HG02610 (cell line): ENCODE results near the gene DAPK1.

Source experiments
- ATAC-seq: cut with Tn5 transposase; IDR thresholded peaks from one replicate; pipeline ENCODE4 v1.9.1; 2021; ENCODE audit warnings: mild to moderate bottlenecking, moderate library complexity; ENCODE audit not compliant: unreplicated experiment

The DAPK1 gene

DNA sequence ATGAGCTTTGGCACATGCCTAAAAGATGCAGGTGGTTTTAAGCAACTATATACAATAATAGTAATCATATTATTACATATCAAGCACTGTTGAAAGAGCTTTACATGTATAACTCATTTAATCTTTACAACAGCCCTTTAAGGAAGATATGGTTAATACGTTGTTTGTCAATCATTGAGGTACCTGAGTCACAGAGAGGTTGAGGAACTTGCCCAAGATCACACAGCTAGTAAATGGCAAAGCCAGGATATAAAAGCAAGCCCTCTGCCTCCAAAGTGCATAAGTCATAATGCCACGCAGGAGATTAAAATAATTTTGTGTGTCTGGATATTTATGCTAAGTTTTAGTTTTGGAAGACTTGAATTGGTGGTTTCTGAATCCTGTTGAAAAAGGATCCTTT is 90.2 kb downstream of the DAPK1 start:
- ATAC-seq, result no peak

DNA sequence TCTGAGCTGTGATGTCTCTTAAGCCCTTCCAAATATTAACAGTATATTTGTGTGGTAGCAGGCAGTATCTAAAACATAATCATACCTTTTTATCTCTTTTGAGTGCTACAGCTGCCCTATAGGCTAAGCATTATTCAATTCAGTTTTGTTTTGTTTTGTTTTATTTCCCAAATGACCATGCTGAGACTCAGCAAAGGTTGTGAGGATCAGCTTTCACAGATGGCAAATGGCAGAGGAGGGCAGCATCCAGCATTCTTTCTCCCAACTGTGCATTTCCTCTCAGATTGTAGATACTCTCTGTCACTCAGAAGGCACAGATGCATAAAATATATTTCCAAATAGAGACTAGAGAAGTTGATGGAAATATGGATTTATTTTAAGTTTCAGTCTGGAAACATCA is 90.7 kb downstream of the DAPK1 start:
- no peak for ATAC-seq

DNA sequence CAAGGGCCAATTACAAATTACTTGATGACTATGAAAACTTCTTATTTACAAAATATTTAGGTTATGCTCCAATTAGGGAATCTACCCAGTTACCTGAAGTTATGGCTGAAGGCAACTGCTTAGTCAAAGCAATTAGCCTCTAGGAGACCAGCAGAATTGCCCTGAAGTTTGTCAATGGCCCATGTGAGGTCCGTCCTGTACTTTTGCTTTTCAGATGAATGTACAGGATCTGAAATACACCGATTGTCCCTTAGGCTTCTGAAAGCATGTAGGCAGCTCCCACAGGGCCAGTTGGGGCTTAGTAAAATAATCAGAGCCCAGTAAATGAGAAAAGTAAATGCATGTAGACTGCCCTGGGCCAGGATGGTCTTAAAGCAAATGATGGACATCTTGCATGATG is 93.3 kb downstream of the DAPK1 start:
- ATAC-seq, result no peak

DNA sequence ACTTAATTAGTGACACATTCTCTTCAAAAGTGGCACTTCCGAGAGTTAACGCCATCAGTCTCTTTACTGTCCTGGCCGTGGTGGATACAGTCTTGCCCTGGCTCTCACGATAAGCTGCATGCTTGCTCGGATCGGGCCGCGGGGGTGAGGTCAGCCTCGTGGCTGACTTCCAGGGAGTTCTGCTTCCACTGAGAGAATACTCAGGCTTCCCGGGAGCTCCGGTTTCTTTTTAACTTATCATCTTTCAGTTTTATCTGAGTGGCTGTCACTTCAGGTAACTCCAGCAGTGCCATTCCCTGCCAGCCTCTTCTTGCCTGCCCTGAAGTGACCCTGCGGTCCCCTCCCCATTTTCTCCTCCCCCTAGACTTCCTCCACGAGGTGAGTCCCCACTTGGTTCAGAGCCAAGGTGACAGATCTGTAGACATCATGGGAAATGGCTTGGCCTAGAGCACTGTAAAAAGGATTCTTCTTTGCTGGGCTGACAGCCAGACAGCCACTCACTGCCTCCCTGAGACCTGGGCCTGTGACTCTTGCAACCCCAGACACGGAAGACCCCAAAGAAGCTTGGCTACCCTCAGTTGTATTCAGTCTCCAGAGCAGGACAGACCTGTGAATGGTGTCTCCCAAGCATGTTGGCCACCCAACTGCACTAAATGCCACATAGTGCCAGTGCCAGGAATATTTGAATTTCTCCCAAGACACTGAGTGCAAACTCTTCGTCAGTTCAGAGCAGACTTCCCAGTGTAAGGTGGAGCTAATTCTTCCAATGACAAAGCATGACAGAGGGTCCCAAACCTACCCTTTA is 95.1 kb downstream of the DAPK1 start:
- no peak for ATAC-seq

DNA sequence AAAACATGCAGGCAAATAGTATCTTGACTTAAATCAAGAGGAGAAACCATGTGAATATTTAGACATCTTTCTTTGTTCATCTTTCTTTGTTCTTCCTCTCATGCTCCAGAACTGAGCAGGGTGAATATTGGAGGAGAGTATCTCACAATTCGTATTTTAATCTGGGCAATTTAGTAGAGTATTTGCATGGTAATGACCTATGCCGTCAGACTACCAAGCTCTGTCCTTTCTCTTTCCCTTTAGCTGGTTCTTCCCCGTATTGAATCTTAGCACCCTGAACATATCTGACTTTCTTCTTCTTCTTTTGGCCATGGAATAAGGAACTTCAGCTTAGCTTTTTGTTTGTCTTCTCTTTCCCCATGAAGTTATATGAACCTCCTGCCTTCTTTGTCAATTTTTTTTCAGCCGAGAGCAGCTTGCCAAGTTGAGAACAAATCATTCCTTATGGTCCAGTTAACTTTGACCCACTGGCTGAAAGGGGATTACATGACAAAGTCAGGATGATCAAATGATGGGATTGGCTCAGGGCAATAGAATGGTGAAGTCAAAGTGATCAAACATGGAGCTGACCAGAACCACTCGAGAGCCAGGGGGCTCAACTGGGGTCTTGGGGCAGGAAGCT is 95.8 kb downstream of the DAPK1 start:
- no peak for ATAC-seq

DNA sequence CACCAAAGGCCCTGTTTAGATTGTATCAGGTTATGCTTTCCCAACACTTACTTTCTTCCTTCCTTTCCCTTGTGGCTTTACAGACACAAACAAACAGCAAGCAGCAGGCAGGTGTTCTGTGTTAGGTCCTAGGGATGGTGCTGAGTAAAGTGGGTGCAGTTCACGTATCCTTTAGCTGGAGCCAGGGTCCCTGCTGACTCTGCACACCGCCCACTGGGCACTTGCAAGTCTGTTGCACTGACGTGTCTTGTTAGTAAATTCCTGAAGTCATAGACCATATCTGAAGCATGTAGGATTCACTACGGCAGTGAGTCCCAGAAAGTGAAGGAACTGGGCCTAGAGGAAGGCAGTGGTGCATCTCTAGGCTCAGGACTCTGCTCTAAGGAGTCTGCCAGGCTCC is 96.5 kb downstream of the DAPK1 start:
- ATAC-seq, result no peak

DNA sequence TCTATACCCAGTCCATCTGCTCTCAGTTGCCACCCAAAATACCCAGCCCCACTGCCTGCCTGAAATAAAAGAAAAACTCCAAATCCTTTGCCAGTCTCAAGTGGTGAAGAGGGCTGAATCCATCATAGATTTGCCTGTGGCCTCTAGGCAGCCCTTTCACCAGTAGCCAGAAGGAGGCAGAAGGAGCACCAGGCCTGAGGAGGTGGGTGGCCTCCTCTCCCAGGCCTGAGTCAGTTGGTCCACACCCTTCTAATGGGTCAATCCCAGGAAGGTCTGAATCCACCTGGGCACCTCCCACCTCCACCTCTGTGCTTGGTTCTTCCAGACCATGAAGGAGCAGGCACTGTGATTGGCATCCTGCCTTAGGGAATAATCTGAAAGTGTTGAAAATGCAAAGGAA is 97.0 kb downstream of the DAPK1 start:
- no peak for ATAC-seq

DNA sequence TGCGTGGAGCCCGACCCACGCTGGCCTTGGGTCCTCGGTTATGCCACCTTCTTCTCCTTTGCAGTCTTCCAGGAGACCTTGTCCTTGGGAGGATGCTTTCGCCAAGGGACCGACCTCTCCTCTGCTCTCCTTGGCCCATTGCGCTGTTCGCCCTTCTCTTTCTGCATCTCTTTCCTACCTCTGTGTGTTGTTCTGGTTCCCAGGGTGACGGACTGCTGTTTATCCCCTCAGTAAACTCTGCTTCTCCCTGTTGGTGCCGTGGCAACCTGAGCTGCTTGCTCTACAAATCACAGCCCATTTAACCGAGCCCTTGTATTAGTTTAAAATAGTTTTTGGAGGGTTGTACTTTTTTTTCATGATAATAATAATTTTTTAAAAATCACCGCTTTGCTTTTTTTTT is 97.9 kb downstream of the DAPK1 start:
- ATAC-seq, result no peak

DNA sequence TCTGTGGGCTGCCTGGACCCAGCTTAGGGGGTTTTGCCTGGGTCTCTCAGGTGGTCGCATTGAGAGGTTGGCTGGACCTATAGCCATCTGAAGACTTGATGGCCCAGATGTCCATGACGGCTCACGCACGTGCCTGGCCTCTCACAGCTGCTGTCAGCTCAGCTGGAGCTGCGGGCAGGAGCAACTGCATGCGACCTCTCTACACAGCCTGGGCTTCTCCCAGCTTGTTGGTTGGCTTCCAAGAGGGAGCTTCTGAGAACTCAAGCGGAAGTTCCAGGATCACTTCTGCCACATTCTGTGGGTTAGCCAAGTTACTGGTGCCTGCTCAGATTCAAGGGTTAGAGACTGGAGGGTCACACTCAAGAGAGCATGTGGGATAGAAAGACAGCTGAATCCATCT is 99.2 kb downstream of the DAPK1 start:
- ATAC-seq, result no peak

DNA sequence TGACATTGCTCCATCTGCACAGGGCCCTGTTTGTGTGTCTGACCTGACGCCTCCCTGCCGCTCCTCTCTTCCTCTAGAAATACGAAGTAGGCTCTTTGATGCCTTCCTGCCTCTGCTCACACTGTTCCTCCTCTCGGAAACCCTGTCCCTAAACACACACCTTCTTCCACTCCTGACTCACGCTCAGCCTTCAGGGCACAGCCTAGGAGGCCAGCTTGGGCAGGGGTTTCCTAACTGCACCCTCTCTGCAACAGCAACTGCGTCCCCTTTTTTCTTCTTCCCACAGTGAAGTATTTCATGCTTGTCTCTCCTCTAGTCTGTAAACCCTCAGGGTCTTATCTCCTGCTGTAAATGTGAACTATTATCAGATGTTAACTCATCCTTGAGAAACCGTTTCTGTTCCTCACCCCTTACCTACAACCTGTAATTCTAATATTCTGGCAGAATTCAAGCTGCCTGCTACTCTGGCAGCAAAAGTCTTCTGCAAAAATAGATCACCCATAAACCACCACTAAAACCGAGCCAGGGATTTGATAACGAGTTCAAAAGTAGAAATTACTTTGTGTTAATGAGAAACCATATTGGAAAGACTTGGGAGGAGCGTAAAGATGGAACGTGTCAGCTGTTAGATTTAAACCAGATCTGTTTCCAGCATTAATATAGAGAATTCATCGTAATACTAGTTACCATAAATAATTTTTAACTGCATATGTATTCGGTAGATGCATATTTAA is 100.2 kb downstream of the DAPK1 start:
- ATAC-seq, result no peak

DNA sequence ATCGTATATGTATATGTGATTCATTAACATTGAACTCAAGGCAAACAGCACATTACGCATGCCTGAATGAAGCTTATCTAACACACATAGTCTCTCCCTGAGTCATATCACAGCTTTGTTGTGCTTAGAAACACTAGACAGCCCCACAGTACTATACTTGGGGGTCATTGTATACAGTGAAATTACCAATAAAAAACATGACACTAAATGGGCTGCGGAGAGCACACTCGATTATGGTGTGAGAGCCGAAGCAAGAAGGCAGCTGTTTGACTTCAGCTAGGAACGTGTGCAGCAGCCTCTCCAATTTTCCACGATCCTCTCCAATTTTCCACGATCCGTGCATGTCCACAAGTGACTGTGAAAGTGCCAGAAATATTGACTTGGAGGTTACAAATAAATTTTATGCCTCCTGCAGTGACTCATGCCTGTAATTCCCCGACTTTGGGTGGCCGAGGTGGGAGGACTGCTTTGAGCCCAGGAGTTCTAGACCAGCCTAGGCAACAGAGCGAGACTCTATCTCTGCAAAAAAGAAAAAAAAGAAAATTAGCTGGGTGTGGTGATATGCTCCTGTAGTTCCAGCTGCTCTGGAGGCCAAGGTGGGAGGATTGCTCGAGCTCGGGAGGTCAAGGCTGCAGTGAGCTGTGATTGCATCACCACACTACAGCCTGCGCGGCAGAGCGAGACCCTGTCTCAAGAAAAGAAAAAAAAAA is 102.4 kb downstream of the DAPK1 start:
- ATAC-seq, result no peak

DNA sequence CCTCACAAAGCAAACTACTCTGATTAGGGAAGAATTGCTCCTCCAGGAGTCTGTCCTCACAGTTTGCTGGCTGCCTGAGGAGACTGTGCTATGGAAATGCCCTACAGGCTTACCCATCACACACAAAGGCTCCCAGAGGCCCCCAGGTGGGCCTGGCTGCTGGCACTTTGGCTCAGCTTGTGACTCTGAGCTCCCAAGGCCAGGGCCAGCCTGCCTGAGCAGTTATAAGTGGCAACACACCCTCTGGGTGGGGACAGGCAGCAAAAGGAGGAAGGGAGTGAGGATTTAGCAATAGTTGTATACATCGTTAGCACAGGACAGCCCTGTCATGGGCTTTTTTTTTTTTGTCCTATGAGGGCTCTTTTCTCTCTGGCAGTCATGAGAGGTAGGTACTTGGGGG is 103.5 kb downstream of the DAPK1 start:
- ATAC-seq, result no peak

DNA sequence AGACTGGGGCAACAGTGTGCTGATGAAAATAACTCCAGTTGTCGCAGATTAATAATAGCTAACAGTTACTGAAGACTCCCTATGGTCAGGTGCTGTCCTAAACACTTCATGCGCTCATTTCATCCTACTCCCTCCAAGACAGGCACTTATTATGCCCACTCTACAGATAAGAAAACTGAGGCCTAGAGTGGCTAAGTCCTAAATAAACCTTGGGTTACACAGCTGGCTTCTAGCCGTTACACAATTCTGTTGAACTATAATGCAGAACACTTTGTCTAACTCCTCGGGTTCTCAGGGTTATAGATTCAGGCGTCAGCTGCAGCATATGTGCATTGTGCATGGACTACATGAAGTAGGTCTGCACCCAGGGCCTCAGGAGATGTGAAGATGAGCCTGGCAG is 103.9 kb downstream of the DAPK1 start:
- ATAC-seq, result no peak

DNA sequence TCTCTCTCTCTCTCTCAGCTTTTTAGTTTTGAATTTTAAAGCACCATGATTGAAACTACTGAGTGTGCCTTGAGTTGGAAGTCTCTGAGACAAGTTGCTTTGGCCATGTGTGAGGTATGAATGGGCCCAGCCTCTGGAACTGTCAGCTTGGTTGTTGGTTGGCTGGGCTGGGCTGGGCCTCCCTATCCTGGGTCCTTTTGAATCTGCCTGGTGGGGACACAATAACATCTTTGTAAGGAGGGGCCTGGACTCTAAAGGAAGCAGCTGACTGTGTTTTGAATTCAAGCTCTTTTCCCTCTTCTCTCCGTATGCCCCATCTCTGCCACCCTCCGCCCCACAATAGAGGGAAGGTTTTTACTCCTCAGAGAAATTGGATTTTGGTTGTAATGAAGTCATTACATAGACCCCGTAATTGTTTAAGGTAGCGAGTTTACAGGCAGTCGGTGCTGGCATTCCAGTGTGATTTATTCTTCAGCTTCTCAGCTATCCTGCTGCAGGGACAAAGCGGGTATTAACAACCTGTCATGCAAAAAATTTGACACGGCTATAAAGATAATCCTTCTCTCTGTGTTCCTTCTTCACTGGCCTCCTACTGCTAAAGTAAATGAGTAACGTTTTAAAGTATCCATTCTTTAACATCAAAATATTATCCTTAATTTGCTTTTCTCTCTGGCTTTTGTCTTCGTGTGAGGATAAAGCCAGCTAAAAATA is 105.4 kb downstream of the DAPK1 start:
- ATAC-seq, result no peak

DNA sequence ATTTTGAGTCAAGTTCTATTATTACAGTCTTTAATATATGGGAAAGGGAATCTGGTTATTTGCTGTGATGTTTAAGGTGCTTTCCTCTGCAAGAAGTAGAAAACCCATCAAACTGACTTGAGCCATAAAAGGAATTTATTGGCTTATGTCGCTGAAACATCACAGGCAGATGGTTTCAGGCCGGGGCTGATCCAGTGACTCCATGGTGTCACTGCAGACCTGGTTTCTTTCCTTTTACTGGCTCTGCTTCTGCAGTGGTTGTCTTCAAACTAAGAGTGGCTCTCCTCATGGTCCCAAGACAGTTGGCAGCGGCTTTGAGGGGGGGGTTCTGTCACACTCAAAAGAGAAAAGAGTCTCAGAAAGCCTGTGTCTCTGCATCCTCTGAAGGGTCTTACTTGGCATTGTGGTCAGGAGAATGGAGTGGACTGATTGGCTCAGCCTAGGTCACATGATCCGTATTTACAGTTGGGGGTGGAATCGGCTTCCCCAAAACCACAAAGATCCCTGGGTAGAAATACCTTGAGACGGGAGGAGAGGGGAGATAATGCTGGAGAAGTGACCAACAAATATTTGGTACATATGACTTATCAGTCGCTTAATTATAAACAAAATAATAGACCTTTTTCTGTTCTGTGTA is 106.3 kb downstream of the DAPK1 start:
- ATAC-seq, result no peak

DNA sequence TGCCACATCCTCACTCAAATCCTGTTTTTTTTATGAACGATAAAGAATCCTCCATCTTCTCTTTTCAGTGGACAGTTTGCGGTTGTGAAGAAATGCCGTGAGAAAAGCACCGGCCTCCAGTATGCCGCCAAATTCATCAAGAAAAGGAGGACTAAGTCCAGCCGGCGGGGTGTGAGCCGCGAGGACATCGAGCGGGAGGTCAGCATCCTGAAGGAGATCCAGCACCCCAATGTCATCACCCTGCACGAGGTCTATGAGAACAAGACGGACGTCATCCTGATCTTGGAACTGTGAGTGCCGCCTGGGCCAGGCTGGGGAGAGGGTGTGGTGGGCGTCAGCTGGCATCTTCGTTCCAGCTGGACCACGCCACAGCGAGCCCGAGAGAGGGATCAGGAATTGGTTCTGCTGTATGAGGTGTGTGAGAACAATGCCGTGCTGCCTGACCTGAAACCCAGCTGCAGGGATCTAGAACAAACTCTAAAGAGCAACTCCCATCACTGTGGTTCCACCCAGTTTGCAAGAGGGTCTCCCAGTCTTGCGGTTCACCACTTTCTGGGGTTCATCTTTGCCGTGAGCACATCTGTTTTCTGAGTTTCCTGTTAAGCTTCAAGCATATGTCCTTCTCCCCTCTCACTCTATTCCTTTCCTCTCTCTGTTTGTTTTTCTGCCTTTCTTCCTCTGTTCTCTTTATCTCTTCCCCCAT is 107.4 kb downstream of the DAPK1 start:
- no peak for ATAC-seq

DNA sequence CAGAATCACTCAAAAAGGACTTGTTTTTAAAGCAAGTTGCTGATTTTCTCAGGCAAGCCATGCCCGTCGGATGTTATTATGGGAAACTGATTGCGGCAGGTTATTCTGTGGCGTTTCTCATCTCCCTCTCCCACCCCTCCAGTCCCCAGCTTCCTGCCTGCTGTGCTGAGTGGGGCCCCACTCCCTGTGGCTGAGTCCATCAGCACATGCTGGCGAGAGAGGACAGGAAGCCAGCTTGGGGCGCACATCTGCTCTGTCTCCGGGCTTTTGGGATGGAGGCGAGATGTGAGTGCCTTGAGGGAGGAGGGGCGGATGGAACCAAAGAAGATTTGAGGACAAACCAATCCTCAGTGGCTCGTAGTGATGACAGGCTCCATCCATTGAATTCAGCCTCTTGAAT is 108.0 kb downstream of the DAPK1 start:
- ATAC-seq, result no peak

DNA sequence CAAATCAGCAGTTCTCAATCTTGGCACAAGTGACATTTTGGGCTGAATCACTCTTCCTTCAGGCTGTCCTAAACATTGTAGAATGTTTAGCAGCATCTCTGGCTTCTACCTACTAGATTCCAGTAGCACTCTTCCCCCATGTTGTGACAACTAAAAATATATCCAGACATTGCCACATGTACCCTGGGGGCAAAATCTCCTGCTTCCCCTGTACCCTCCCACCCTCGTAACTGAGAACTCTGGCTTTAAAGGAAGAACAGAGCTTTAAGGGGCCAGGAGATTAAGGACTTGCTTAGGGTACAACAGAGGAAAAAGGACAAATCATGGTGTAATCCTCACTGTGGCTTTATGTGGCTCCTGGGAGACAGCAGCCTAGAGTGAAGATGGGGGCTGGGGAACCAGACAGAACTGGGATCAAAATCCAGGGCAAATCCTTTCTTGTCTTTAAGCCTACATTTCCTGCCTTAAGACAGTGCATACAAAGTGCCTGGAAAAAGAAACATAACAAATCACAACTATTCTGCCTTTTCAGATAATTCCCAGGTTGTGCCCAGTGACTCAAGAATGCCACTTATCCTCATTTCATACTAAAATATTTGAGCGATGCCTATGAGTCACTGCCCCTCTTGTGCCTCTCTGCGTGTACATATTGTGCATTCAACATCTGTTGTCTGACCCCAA is 109.3 kb downstream of the DAPK1 start:
- no peak for ATAC-seq

DNA sequence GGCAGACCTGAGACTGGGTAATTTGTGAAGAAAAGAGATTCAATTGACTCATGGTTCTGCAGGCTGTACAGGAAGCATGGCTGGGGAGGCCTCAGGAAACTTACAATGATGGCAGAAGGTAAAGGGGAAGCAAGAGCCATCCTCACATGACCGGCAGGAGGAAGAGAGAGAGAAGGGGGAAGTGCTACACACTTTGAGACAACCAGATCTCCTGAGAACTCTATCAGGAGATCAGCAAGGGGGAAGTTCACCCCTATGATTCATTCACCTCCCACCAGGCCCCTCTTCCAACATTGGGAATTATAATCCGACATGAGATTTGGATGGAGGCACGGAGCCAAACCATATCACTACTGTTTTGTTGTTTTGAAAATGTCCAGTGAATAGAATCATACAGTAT is 110.2 kb downstream of the DAPK1 start:
- ATAC-seq, result no peak
